HG02981 (cell line): ENCODE measurements around the gene ADAMTS9.

Experiments
- ATAC-seq: cut with Tn5 transposase; IDR thresholded peaks from one replicate; pipeline ENCODE4 v1.9.1; 2021; ENCODE audit warnings: mild to moderate bottlenecking, moderate library complexity; ENCODE audit not compliant: unreplicated experiment

The ADAMTS9 gene

GRCh38 chr3:64586952-64587351 lies 100.8 kb downstream of the ADAMTS9 start:
- no peak for ATAC-seq

- no peak for ATAC-seq
Observed at GRCh38 chr3:64584179-64584578, 103.6 kb downstream of the ADAMTS9 start.

DNA sequence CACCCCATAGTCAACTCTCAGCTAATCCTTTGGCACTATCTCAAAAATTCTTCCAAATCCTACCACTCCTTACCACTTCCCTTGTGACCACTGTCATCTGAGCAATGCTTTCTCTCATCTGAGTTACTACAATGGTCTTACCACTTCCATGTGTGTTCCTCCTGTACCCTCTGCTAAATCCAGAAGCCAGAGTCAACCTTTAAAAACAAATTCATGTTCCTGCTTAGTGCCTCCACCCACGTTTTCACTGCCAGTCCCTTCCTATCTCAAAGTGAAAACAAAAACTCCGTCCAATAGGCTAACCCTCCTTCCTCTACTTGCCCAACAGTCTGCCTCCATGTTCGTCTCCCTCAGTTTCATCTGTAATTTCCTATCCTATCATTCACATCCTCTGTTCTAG lies 109.0 kb downstream of the ADAMTS9 start:
- no peak for ATAC-seq

- ATAC-seq, result no peak
Observed at GRCh38 chr3:64578062-64578770, 109.6 kb downstream of the ADAMTS9 start.

- no peak for ATAC-seq
Observed at GRCh38 chr3:64576211-64576775, 111.5 kb downstream of the ADAMTS9 start.

DNA sequence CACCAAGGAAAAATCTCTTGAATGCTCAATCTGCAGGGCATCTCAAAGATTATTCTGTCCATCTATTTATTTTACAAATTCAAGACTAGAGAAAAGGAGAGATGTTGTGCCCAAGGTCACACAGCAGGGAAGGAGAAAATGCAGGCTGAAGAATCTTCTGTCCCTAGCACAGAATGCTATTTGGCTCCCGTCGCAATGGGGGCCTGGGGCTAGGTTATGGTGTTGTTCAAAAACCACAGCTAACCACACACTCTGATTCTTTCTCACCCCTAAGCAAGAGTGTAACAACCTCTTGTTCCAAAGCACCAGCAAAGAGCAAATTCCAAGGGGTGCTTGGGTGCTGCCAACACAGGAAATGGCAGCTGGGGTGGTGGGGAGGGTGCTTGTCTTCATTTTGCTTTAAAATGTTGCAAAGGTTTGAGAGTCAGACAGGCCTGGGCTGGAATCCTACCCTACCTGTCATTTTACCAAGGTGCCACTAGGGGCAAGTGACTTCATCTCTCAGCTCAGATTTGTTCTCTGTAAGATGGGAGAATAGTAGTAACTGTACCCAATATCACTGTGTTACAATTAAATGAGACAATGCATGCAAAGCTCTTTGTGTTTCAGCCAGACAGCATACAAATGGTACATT lies 112.5 kb downstream of the ADAMTS9 start:
- peak; percentile 93 for ATAC-seq

DNA sequence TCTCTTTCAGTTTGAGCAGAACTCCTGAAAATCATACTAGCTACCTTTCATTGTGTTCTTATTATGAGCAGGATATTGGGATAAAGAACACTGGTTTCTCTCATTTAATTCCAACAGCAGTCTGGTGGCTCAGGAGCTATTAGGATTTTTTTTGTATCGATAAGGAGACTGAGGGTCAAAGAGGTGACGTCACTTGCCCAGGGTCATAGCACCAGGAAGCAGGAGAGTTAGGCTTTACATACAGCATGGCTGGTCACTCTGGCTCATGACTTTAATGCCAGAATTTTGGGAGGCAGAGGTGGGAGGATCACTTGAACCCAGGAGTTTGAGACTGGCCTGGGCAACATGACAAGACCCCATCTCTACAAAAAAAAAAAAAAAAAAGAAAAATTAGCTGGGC lies 113.6 kb downstream of the ADAMTS9 start:
- no peak for ATAC-seq

DNA sequence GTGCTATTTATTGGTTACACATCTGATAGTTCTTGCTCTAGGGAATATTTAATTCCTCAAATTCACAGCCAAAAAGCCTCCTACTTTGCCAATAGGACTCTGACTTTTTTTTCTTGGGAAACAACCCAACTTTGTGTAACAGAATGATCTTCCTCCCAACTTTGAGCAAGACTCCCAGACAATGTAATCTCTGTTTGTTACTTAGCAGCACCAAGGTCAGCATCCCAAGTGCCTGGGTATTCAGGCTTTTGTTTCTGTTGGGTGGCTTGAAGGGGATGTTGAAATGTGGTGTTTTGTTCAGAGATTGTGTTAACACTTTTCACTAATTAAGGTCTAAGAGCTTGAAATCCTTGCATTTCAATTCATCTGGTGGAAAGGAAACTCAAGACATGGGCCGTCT lies 115.8 kb downstream of the ADAMTS9 start:
- no peak for ATAC-seq

DNA sequence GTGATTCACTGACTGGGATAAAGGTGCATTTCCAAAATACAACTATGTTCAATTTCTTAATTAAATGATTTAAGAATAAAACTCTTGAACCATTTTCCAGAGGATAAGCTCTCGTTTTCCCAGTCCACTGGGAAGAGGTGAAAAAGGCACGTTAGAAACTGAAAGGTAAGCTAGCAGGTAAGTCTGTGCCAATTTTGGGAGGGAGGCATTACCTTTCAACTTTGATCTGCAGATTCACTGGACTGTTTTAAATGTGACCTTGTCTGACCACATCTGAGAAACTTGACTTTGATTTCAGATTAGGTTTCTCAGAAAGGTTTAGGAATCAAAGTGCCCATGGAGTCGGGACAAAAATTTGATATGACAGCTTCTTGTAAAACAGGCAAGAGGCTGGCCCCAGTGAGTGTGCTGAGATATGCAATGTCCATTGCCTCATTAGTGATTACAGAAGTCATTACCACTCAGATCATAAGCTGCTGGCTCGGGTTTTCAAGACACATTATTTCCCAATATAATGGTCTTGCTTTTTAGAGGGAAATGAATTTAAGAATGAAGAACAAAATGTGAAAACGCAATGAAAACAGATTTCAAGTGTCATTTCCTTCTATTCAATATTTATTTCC lies 118.8 kb downstream of the ADAMTS9 start:
- no peak for ATAC-seq

DNA sequence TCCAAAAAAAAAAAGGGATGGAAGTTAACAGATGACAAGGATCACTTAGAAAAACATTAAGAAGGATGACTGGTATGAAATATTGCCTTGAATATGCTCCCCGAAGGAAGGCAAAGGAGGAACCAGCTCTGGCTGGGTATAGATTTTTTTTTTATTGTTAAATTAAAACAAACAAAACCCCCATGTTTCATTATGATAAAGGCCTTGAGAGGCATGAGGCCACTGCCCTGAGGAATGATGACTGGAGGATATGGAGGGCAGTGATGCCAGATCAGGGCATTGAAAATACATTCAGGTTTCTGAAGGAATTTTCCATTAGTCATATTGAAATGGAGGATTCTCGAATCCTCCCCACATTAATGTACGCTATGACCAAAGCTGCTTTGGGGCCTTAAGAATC lies 120.9 kb downstream of the ADAMTS9 start:
- no peak for ATAC-seq

DNA sequence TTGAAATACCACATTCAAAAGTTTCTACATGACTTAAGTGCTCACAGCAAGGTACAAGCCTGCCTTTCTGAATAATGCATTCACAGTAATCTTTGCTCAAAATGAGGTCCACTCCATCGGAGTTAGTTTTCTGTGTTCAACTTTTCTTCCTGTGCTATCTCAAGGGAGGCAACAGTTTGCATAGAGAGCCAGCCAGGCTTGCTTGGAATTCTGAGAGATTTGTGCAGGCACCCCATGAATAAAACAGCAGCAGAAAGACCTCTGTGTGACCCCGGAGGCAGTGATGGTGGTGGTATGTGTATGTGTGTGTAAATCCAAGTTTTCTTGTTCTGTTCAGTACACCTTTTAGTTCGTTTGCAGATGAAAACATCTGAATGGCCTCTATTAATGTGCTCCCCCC lies 124.0 kb downstream of the ADAMTS9 start:
- no peak for ATAC-seq

DNA sequence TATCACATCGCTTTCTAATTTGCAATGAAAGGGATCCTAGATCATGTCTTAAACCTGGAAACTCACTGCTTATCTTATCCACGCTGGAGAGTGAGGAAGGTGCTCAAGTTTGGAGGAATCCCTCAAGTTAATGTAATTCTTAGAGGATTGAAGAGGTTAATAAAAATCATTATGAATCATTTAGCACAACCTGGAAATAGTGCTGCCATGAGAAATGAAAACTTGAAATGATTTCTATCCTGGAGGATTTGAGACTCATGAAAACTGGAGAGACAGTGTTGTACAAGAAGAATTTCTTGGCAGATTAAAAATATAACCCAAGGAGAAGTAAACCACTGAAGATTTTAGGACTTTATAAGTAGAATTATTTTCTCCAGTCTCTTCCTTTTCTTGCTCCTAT lies 125.9 kb downstream of the ADAMTS9 start:
- ATAC-seq, result no peak

DNA sequence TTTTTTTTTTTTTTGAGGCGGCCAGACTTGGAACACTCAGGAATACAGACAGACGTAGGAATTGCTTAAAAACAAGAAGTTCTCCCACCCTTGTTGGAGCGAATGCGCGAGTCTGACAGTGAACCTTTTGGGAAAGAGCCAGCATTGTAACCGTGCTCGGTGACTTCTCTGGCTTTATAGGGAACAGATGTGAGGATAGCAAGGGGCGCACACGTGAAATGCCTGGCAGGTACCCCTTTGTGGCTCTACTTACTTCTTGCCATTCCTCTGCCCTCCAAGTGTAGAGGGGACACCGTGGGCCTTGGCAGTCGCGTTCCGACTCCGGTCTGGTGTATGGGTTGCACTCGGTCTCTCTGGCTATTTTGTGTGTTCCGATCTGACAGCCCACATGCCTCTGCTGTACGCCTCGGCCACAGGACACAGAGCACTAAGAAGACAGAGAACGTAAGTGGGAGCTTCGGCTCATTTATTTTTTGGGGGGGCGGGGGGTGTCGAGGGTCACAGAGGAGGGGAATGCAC lies 126.4 kb downstream of the ADAMTS9 start:
- no peak for ATAC-seq

DNA sequence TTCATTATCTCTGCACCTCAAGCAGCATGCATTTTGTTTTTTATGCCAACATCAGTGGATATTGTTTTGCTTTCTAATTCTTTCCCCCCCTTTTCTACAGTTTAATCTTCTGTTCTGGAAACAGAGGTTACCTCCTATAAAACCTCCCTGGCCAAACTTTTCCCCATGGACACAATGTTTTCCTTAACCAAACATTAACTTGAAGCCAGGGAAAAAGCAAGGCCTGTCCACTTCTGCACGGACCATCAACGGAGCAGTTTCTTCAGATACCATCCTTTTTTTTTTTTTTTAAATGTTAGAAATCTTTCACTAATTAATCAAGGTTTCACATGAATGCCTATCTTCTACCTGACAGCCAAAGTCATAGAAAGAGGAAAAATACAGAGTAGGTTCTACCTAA lies 127.0 kb downstream of the ADAMTS9 start:
- no peak for ATAC-seq

- no peak for ATAC-seq
Observed at GRCh38 chr3:64559588-64559987, 128.2 kb downstream of the ADAMTS9 start.

- no peak for ATAC-seq
Observed at GRCh38 chr3:64556046-64556445, 131.8 kb downstream of the ADAMTS9 start.

GRCh38 chr3:64555351-64555750 lies 132.4 kb downstream of the ADAMTS9 start:
- no peak for ATAC-seq

GRCh38 chr3:64554096-64554920 lies 133.5 kb downstream of the ADAMTS9 start:
- no peak for ATAC-seq

DNA sequence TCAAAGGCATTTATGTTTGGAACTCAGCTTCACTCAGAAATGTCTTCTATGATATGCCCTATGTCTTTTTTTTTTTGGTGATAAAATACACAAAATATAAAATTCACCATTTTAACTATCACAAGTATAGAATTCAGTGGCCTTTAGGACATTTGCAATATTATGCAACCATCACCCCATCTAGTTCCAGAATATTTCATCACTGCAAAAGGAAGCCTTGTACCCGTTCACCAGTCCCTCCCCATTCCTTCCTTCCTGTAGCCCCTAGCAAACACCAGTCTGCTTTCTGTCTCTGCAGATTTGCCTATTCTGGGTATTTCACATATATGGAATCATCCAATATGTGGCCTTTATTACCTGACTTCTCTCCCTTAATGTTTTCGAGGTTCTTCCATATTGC lies 134.8 kb downstream of the ADAMTS9 start:
- ATAC-seq, result no peak

DNA sequence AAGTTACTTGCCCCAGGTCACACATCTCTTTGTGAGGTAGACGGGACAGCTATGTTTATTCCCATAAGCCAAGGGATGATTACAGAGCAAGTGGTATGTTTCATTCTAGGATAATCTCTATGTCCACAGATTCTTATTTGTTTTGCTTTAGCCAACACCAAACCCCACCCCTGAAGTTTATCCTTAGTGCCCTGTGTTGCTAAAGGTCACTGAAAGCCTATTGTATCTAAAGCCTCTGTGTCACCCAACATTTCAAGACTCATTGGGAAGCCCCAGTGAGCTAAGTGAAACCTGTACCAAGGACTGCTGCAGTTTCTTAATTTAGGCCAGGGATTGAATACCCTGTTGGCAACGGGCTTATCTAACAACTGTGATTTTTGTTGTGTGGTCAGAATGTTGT lies 135.6 kb downstream of the ADAMTS9 start:
- ATAC-seq, result no peak

DNA sequence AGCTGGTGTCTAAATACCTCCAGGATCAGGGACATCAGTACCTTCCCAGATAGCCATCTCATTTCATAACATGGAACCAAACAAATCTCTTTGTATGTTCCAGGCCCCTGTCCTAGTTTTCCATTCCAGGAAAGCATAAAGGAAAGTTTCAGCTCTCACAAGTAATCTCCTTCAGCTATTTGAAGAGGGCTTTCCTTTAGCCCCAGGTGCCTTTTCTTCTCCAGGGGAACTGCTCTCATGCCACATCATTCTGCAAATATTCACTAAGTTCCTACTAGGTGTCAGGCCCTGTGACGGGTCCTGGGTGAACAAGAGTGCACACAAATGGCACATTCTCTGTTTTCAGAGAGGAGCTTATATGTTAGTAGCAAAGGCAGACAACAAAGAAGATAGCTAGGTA lies 136.1 kb downstream of the ADAMTS9 start:
- no peak for ATAC-seq
